HepG2 (cell line): ENCODE measurements around the gene MTRFR. TPM values are rescaled to one million over a fixed set of nuclear protein-coding genes. Genes with fewer than 3 reads are reported as not detected.
"Not testable (repeated sequence)": the region's sequence is repeated elsewhere in the genome, so short reads cannot be mapped to it uniquely, and the experiment has no call there.

Experiments
- ATAC-seq: fragments of 200-7000 bp; cut with Tn5 transposase; 3 replicates; pipeline ENCODE4 v1.9.1; 2020; ENCODE audit warnings: mild to moderate bottlenecking, moderate library complexity
- BruUV-seq: library from RNA; stranded (reverse); fragments of 400-500 nt; replicated peaks from 2 replicates; lab custom pipeline; 2021; lab: Mats Ljungman, UMichigan
- CTCF ChIA-PET: fragments of 300-600 bp; formaldehyde crosslinking; extraction: SDS; loops from one replicate; lab custom pipeline; 2021; ENCODE audit warnings: low total read pairs, inconsistent platforms, low intra/inter-chr PET ratio; lab: Yijun Ruan, JAX
- POLR2A ChIA-PET: fragments of 350-600 bp; sonication (Branson Sonifier 250); formaldehyde crosslinking; loops from one replicate; lab custom pipeline; 2020; ENCODE audit warnings: antibody characterized with exemption, inconsistent platforms; lab: Yijun Ruan, JAX
- DNase-seq: peaks from one replicate; pipeline ENCODE4 v3.0.0-alpha.2; 2015; ENCODE audit warnings: low spot score
- FAIRE-seq: peaks from 3 replicates; lab custom pipeline; 2011; peaks lifted over from hg19 to GRCh38; lab: Jason Lieb, UNC
- H2AFZ ChIP-seq: one replicate; pipeline ENCODE4 v1.6.1; 2011; ENCODE audit warnings: low read length, inconsistent platforms
- H3K27ac ChIP-seq: fragments of 300-600 bp; 3 replicates; pipeline ENCODE4 v1.8.0; 2011; ENCODE audit warnings: mixed run types, mild to moderate bottlenecking, mixed read lengths, low read length, inconsistent platforms; ENCODE audit not compliant: insufficient read depth; ENCODE audit errors: extremely low read length
- H3K27me3 ChIP-seq, 2 experiments: fragments of 200-600 bp in 1 of 2; 2 replicates in 1 of 2; 3 replicates in 1 of 2; pipeline versions ENCODE4 v1.6.0 to v1.8.0; 2011; ENCODE audit warnings: low read length in 2 of 2, mild to moderate bottlenecking in 2 of 2, moderate library complexity in 2 of 2, inconsistent platforms in 1 of 2; ENCODE audit not compliant: insufficient read depth in 2 of 2, control insufficient read depth in 1 of 2
- H3K36me3 ChIP-seq, 2 experiments: fragments of 200-600 bp in 1 of 2; replicated peaks in 1 of 2; 2 replicates in 1 of 2; 3 replicates in 1 of 2; pipeline versions ENCODE4 v1.5.1 to v1.8.0; 2011; ENCODE audit warnings: low read length in 2 of 2, inconsistent platforms in 1 of 2; ENCODE audit not compliant: insufficient read depth in 2 of 2, control insufficient read depth in 1 of 2
- H3K4me1 ChIP-seq: 2 replicates; pipeline ENCODE4 v1.5.1; 2012; ENCODE audit warnings: low read length, inconsistent platforms; ENCODE audit not compliant: insufficient read depth
- H3K4me2 ChIP-seq: 2 replicates; pipeline ENCODE4 v1.6.0; 2011; ENCODE audit warnings: low read depth, low read length, inconsistent platforms
- H3K4me3 ChIP-seq, 3 experiments: fragments of 200-600 bp in 1 of 3; sonication (generic), shearing (Covaris generic) in 1 of 3; replicated peaks in 1 of 3; 2 replicates each; pipeline ENCODE4 v1.5.1; 2011 to 2016; ENCODE audit warnings: low read length in 3 of 3, inconsistent platforms in 2 of 3, low read depth in 2 of 3, mild to moderate bottlenecking in 2 of 3, control low read depth in 1 of 3, mixed read lengths in 1 of 3; ENCODE audit not compliant: insufficient read depth in 1 of 3
- H3K79me2 ChIP-seq: one replicate; pipeline ENCODE4 v1.6.1; 2011; ENCODE audit warnings: low read length, inconsistent platforms; ENCODE audit not compliant: insufficient read depth
- H3K9ac ChIP-seq: 2 replicates; pipeline ENCODE4 v1.6.0; 2011; ENCODE audit warnings: mild to moderate bottlenecking, low read depth, low read length, inconsistent platforms; ENCODE audit not compliant: insufficient read depth
- H3K9me3 ChIP-seq: 2 replicates; pipeline ENCODE4 v1.5.1; 2012; ENCODE audit warnings: mild to moderate bottlenecking, low read length
- H4K20me1 ChIP-seq: 2 replicates; pipeline ENCODE4 v1.6.0; 2011; ENCODE audit warnings: inconsistent platforms, mild to moderate bottlenecking, low read length, moderate library complexity; ENCODE audit not compliant: insufficient read depth
- MTA1 ChIP-seq: sonication (generic); formaldehyde crosslinking; IDR thresholded peaks from 2 replicates; pipeline ENCODE4 v1.4.0; 2020; ENCODE audit warnings: missing genetic modification reagents, mild to moderate bottlenecking, borderline replicate concordance
- POLR2A ChIP-seq, 2 experiments: IDR thresholded peaks; 2 replicates each; pipeline ENCODE4 v1.6.1; 2011; ENCODE audit warnings: low read depth in 2 of 2, low read length in 2 of 2, mild to moderate bottlenecking in 1 of 2, moderate library complexity in 1 of 2; ENCODE audit not compliant: insufficient read depth in 1 of 2
- POLR2AphosphoS5 ChIP-seq: IDR thresholded peaks from 2 replicates; pipeline ENCODE4 v1.6.1; 2012; ENCODE audit warnings: low read depth, low read length
- POLR2G ChIP-seq: fragments of 200-400 bp; formaldehyde crosslinking; IDR thresholded peaks from 2 replicates; pipeline ENCODE4 v1.6.1; 2018; ENCODE audit warnings: mild to moderate bottlenecking, low read depth, low read length, moderate library complexity
- ZNF558 ChIP-seq: sonication (generic); formaldehyde crosslinking; IDR thresholded peaks from 2 replicates; pipeline ENCODE4 v1.9.0; 2022; ENCODE audit warnings: mild to moderate bottlenecking, missing genetic modification reagents, borderline replicate concordance
- WGBS: methylation state at CpG from one replicate; pipeline ENCODE4 v1.1.6; 2017; ENCODE audit warnings: low lambda C conversion rate; 5-methylcytosine and 5-hydroxymethylcytosine counted together
- in situ Hi-C: cut with HindIII; loops from 2 replicates; pipeline ENCODE4 v1.10.0; 2017; ENCODE audit warnings: low pct_unique_long_range_greater_than_20kb; ENCODE audit not compliant: extremely low pct_ligation_motif_present
- intact Hi-C: fragments of 100-400 bp; cut with micrococcal nuclease; formaldehyde crosslinking; loops from one replicate; pipeline ENCODE4 v1.10.0; 2022; ENCODE audit not compliant: unreplicated experiment
- polyA plus RNA-seq, 8 experiments: library from polyadenylated mRNA; depleted of rRNA in 3 of 8; stranded (reverse) in 7 of 8; unstranded in 1 of 8; fragments of >200 nt; fragmentation: Illumina TruSeq in 4 of 8; extraction: Trizol in 4 of 8; gene quantifications; 2 replicates each; pipeline versions ENCODE4 v1.2.1 to v1.2.3, GENCODE V29; 2011 to 2016; ENCODE audit warnings: low read depth in 4 of 8, missing spikeins in 1 of 8, mixed read lengths in 1 of 8; ENCODE audit not compliant: insufficient read depth in 1 of 8
- total RNA-seq, 5 experiments: library from RNA; depleted of rRNA; stranded (reverse); fragments of >200 nt; fragmentation: Illumina TruSeq; extraction: Trizol; gene quantifications; 2 replicates each; pipeline ENCODE4 v1.2.3, GENCODE V29; 2016; ENCODE audit warnings: low read depth in 1 of 5

Gene MTRFR
- total and polyA plus RNA-seq, 2 of the 13 experiments (the other 11 are each of a cell fraction or from before 2014, with no cell fraction given), result 7.1 to 9.9 TPM

DNA sequence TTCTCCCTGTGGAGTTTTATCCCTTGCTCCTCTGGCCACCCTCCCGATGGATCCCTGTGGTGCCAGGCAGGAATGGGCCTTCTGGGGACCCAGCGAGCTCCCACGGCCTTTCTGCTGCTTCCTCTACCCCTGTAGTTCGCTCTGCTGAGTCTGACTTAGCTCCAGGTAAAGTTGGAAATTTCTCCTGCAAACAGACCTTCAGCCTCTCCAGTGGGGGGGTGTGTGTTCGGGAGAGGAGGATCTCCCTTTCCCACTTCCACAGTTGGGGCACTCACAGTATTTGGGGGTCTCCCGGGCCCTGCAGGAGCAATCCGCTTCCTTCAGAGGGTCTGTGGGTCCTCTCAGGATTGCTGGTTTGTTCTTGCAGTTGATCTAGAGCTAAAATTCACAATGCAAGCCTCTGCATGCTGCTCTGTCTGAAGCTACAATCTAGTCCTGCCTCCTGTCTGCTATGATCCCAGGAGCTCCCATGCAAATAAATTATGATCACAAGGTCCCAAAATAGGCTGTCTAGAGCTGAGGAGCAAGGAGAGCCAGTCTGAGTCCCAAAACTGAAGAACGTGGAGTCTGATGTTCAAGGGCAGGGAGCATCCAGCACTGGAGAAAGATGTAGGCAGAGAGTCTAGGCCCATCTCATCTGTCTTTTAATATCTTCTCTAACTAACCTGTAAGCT lies 18.3 kb downstream of the MTRFR start:
- H3K36me3 ChIP-seq, result peaks cover 16 to 41% of the 10 kb centered on the region in 2 experiments; a peak in 4 of 5 replicates
- no peaks in the 10 kb centered on the region for H3K9me3 ChIP-seq
- peaks cover 25% of the 10 kb centered on the region for H3K4me1 ChIP-seq
- H3K9ac ChIP-seq, result peak overlapping the region; percentile 46; the same call in 1 of the 2 replicates
- H3K27me3 ChIP-seq, result no peaks in the 10 kb centered on the region
- BruUV-seq, result no TSS peak
- CTCF ChIA-PET, result no interaction called here
- POLR2A ChIA-PET, result interaction anchor here (0.9 to 5.6 kb wide), 5 partner anchors 17 to 332 kb away, joined by 3 to 63 read pairs (median 4); partner anchors contain the start of genes KMT5A, MPHOSPH9, MTRFR and TMED2
- no peak overlapping the region for H3K4me3 ChIP-seq
- WGBS, result 90% methylated on average over 8 of the region's 8 CpGs
- ATAC-seq, result no peak
- H3K27ac ChIP-seq, result peak overlapping the region; percentile 75
- H3K79me2 ChIP-seq, result peaks cover 45% of the 10 kb centered on the region
- intact Hi-C loops (no loop called here), in situ Hi-C loops (no loop called here)
- TF ChIP-seq ZNF558 (CRISPR knock-in tag) (no peak), POLR2A (IDR thresholded peaks at IDR 0.05; ENCODE audit: insufficient read depth in 1 of 2, low read depth in 2 of 2, low read length in 2 of 2) (0 out of 4 replicates have a peak, but pooled peaks of 1 of the 2 experiments have one; percentile 18), MTA1 (CRISPR knock-in tag) (no peak), POLR2G (peak; percentile 41), POLR2AphosphoS5 (peak; percentile 13; the same call in 1 of the 2 replicates)
- H4K20me1 ChIP-seq, result no peaks in the 10 kb centered on the region
- DNase-seq, result no peak
- no peak for FAIRE-seq
- H3K4me2 ChIP-seq, result peak overlapping the region; percentile 32; the same call in 1 of the 2 replicates
- no peak overlapping the region for H2AFZ ChIP-seq

DNA sequence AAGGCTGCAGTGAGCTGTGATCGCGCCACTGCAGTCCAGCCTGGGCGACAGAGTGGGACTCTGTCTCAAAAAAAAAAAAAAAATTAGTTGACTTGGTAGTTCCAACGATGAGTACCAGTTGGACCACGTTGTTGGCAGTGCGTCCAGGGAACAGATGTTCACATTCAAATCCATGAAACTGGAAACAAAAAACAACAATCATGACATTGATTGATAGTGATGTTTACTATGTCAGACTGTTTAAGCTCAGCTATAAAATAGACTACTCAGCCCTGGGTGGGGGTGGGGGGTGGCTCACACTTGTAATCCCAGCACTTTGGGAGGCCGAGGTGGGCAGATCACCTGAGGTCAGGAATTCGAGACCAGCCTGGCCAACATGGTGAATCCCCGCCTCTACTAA lies 19.1 kb downstream of the MTRFR start:
- H3K4me2 ChIP-seq, in situ Hi-C loops, H3K27ac ChIP-seq, H3K27me3 ChIP-seq, intact Hi-C loops, BruUV-seq, H4K20me1 ChIP-seq, H3K4me3 ChIP-seq, DNase-seq, H3K9me3 ChIP-seq, H3K9ac ChIP-seq, H2AFZ ChIP-seq, ATAC-seq, CTCF ChIA-PET, FAIRE-seq: not testable (repeated sequence)
- peaks cover 16 to 46% of the 10 kb centered on the region in 2 experiments; a peak in 4 of 5 replicates for H3K36me3 ChIP-seq
- H3K4me1 ChIP-seq, result peaks cover 25% of the 10 kb centered on the region
- H3K79me2 ChIP-seq, result peaks cover 41% of the 10 kb centered on the region
- 99% methylated on average over 8 of the region's 9 CpGs for WGBS
- POLR2A ChIA-PET, result interaction anchor here (5.6 kb wide), 1 partner anchor 19 kb away, joined by 63 read pairs; the partner anchor contains the start of genes MPHOSPH9 and MTRFR
